ENCODE data around the gene LGALS7. TPM values are rescaled to one million over a fixed set of nuclear protein-coding genes. Genes with fewer than 3 reads are reported as not detected.
A peak's percentile ranks its signal among the peaks of the same experiment; 100 is the strongest.

LGALS7 gene
- total and polyA plus RNA-seq, 2 of the 13 experiments (the other 11 are each of a cell fraction or from before 2014, with no cell fraction given) = 0.73 TPM; not detected in 1

DNA sequence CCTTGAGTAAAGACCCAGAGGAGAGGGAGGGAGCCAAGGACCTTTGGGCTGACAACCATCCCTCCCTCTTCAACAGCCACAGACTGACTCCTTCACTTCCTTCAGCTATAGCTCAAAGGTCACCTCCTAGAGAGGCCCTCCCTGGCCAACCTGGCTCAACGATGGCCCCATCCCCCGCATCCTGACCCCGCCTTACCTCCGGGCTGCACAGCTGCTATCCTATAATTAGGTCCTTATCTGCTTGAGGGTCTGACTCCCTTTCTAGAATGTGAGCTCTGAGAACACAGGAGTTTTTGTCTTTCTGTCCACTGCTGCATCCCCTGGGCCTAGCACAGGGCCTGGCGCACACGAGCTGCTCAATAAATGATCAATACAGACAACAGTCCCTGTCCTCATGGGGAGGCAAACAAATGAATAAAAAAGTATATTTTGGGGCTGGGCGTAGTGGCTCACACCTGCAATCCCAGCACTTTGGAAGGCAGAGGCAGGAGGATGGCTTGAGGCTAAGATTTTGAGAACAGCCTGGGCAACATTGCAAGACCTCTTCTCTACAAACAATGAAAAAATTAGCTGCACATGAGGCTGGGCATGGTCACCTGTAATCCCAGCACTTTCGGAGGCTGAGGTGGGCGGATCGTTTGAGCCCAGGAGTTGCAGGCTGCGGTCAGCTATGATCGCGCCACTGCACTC, 46.1 kb upstream of the LGALS7 start (continued):
- no peak for TF ChIP-seq IKZF5 (CRISPR knock-in tag; IDR thresholded peaks at IDR 0.05)
- no peak for TF ChIP-seq RORA (CRISPR knock-in tag; IDR thresholded peaks at IDR 0.05)
- TF ChIP-seq, protein P1, sequence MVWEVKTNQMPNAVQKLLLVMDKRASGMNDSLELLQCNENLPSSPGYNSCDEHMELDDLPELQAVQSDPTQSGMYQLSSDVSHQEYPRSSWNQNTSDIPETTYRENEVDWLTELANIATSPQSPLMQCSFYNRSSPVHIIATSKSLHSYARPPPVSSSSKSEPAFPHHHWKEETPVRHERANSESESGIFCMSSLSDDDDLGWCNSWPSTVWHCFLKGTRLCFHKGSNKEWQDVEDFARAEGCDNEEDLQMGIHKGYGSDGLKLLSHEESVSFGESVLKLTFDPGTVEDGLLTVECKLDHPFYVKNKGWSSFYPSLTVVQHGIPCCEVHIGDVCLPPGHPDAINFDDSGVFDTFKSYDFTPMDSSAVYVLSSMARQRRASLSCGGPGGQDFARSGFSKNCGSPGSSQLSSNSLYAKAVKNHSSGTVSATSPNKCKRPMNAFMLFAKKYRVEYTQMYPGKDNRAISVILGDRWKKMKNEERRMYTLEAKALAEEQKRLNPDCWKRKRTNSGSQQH (CRISPR knock-in tag; IDR thresholded peaks at IDR 0.05; ENCODE audit: low read depth) = no peak
- peak in 1 of 2 experiments; percentile 60; a peak in 1 of 4 replicates for TF ChIP-seq EP300 (IDR thresholded peaks at IDR 0.05; ENCODE audit: low read depth in 2 of 2, low read length in 2 of 2)
- TF ChIP-seq EP300 (CRISPR knock-in tag; IDR thresholded peaks at IDR 0.05; ENCODE audit: borderline replicate concordance) = peak; percentile 33; the same call in 1 of the 2 replicates
- no peak for TF ChIP-seq BRD4 (CRISPR knock-in tag; IDR thresholded peaks at IDR 0.05)
- TF ChIP-seq ARID5B (CRISPR knock-in tag; IDR thresholded peaks at IDR 0.05) = peak; percentile 57
- TF ChIP-seq CC2D1A (CRISPR knock-in tag; IDR thresholded peaks at IDR 0.05) = no peak
- TF ChIP-seq IRF2 (CRISPR knock-in tag; IDR thresholded peaks at IDR 0.05) = no peak

Data from HepG2 (cell line).